HG02884 (cell line): Measurements from ENCODE around the gene ZNF43.
"Not testable (repeated sequence)": the region's sequence is repeated elsewhere in the genome, so short reads cannot be mapped to it uniquely, and the experiment has no call there.

Experiments
- ATAC-seq: cut with Tn5 transposase; IDR thresholded peaks from one replicate; pipeline ENCODE4 v1.9.1; 2021; ENCODE audit warnings: mild to moderate bottlenecking, moderate library complexity; ENCODE audit not compliant: unreplicated experiment

The ZNF43 gene

GRCh38 chr19:21812448-21812847 is 23.5 kb downstream of the ZNF43 start:
- no peak for ATAC-seq

DNA sequence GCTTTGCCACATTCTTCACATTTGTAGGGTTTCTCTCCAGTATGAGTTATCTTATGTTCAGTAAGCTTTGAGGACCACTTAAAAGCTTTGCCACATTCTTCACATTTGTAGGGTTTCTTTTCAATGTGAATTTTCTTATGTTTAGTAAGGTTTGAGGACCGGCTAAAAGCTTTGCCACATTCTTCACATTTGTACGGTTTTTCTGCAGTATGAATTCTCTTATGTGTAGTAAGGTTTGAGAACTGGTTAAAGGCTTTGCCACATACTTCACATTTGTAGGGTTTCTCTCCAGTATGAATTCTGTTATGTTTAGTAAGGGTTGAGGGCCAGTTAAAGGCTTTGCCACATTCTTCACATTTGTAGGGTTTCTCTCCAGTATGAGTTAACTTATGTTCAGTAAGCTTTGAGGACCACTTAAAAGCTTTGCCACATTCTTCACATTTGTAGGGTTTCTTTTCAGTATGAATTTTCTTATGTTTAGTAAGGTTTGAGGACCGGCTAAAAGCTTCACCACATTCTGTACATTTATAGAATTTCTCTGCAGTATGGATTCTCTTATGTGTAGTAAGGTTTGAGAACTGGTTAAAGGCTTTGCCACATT is 27.5 kb downstream of the ZNF43 start:
- ATAC-seq = not testable (repeated sequence)

DNA sequence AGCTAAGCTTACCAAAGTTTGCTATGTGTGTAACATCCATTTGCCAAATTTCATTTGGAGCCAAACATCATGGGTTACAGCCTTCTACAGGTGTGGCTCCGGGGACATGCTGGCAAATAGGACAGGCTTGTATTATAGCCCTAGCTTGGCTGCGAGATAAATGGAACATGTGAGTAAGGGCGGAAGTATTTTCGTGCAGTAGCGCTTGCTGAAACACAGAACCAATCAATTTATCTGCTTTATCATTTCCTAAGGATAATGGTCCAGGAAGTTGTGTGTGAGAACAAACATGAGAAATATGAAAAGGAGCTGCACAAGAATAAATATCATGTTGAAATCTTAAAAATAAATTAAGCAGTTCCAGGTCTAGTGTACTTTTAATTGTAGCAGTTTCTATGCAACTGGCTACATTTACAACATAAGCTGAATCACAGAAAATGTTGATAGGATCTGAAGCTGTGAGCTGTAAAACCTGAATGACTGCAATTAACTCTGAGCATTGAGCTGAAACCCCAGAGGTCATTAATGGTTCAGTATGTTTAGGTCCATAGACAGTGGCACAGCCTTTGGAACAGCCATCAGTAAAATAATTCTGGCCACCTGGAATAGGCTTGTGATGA is 46.4 kb downstream of the ZNF43 start:
- ATAC-seq = no peak

DNA sequence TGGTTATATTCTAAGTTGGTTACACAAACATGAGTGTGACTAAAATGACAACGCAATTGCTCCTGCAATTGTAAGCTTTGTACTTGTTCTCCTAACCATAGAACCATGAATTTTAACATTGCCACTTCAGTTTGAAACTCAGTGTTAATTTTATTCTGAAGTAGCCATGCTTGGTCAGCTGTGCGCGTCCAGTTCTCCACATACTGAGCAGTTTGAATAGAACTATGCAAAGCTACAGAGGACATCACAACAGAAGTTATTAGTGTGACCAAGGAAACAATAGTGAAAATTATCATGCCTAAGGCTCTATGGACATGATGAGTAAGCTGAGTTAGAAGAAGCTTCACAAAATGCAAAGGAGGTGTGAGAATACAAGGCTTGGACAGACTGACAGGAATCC is 49.0 kb downstream of the ZNF43 start:
- no peak for ATAC-seq

DNA sequence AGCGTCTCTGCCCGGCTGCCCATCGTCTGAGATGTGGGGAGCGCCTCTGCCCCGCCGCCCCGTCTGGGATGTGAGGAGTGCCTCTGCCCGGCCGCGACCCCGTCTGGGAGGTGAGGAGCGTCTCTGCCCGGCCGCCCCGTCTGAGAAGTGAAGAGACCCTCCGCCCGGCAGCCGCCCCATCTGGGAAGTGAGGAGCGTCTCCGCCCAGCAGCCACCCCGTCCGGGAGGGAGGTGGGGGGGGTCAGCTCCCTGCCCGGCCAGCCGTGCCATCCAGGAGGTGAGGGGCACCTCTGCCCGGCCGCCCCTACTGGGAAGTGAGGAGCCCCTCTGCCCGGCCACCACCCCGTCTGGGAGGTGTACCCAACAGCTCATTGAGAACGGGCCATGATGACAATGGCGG is 60.2 kb downstream of the ZNF43 start:
- ATAC-seq = not testable (repeated sequence)

DNA sequence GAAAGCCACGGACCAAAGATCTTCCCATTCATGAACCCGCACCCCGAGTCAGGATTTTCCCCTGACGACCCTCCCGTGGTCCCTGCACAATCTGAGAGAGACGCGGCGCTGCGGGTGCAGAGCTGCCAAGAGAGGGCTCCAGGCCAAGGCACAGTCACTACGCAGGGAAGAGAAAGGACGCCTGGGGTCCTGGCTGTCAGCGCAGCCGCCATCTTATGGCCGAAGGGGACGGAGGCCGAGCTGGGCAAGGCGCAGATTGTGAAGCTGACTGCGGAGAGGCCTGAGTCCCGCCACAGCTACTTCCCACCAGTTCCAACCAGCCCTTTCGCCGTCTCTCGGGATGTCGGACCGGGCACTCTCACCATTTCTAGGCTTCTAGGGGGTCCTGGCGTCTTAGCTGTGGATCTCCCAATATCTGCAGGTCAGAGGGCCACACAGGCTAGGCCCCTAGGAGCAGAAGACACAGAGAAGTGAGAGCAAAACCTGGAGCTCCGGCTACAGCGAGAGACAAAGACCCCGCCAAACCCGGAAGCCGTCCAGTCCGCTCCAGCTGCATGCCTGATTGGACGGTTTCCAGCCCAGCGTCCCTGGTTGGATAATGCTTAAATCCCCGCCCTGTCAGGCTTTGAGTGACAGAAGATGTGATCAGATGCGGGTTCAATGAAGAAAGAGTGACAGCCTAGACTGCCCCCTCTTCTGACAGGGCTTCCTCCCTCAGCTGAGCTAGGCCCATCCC is 68.7 kb downstream of the ZNF43 start, which contains the start of gene ZNF100:
ZNF100 (minus strand) TSS at position 515 of the 736 bp plus-strand sequence; CDS start at position 365, 150 bp downstream.
- ATAC-seq = peak; percentile 93

- not testable (repeated sequence) for ATAC-seq
These were observed 69.3 kb downstream of the ZNF43 start for GRCh38 chr19:21766705-21767064.

DNA sequence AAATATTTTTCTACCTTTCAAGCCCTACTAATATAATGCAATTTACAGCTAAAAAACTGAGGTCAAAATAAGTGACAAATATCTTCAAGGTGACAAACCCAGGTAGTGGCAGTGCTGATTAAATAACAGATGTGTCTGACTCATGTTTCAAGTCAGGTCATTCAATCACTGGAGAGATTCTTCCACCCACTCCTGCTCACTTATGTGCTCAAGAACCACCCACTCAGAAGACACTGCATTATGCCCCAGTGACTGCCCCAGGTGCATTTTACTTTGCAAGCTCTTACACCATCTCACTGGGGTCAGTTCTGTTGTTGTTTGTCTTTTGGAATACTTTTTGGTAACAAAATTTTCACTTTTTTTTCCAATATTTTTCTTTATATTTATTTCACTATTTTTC is 70.8 kb downstream of the ZNF43 start:
- ATAC-seq = no peak

DNA sequence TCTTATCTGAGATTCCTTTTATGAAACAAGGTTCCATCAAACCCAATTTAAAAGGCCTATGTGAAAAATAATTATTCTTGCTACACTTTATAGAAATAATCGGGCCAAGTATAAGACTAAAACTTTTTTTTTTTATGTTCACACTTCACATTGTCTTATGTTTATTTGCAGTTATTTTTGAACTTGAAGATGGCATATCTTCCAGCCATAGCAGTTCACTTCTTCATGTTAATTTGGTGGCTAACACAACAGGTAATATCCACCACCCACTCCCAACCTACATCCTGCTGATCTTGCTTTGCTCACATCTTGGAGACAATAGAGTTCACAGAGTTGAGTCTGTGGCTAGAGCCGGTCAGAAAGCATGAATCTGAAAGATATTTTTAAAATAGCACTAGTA is 74.4 kb downstream of the ZNF43 start:
- ATAC-seq = not testable (repeated sequence)

DNA sequence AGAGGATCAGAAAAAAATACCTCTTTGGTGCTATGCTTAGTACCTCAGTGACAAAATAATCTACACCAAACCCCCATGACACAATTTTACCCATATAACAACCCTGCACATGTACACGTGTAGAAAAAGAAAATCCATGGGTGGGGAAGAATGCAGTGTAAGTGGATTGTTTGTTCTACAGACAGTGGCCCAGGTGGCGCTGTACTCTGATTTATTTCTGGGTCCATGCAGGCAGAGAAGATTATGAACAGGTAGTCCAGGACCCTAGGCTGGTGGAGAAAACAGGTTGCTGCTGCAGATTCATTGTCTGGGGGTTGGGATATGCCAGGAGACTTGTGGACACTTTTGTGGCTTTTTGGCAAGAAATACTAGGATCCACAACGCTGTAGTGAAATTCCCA is 77.7 kb downstream of the ZNF43 start:
- ATAC-seq = no peak

DNA sequence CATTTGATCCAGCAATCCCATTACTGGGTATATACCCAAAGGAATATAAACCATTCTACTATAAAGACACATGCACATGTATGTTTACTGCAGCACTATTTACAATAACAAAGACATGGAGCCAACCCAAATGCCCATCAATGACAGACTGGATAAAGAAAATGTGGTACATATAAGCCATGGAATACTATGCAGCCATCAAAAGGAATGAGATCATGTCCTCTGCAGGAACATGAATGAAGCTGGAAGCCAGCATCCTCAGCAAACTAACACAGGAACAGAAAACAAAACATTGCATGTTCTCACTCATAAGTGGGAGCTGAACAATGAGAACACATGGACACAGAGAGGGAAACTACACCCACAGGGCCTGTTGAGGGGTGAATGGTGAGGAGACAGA is 80.4 kb downstream of the ZNF43 start:
- ATAC-seq = not testable (repeated sequence)
